ENCODE data around the gene TBC1D1. TPM values are rescaled to one million over a fixed set of nuclear protein-coding genes. Genes with fewer than 3 reads are reported as not detected.

The TBC1D1 gene
- polyA plus RNA-seq, 1 donor from 2014 or later: 23.2 TPM

- Histone ChIP-seq H3K4me3 (ENCODE audit: low read length) (no peak overlapping the region), H3K36me3 (ENCODE audit: insufficient read depth, low read length) (no peaks in the 10 kb centered on the region), H3K27ac (ENCODE audit: low read length) (no peak overlapping the region), H2AFZ (ENCODE audit: low read depth, low read length) (no peak overlapping the region), H3K9me3 (ENCODE audit: low read length) (no peaks in the 10 kb centered on the region), H3K9me2 (ENCODE audit: insufficient read depth, low read length) (no peaks in the 10 kb centered on the region), H3K27me3 (ENCODE audit: insufficient read depth, low read depth, low read length) (no peaks in the 10 kb centered on the region), H3K79me2 (replicated peaks; ENCODE audit: insufficient read depth, low read length) (no peaks in the 10 kb centered on the region), H3K4me2 (ENCODE audit: low read length) (no peak overlapping the region), H4K20me1 (ENCODE audit: insufficient read depth) (no peaks in the 10 kb centered on the region), H3F3A (ENCODE audit: insufficient read depth, low read length, poor library complexity, severe bottlenecking) (no peaks in the 10 kb centered on the region), H3K9ac (ENCODE audit: low read length) (no peak overlapping the region)
- TF ChIP-seq POLR2AphosphoS5 (IDR thresholded peaks at IDR 0.05): no peak
- TF ChIP-seq REST (IDR thresholded peaks at IDR 0.05; ENCODE audit: borderline replicate concordance): no peak
- no peak for TF ChIP-seq RAD21 (conservative IDR thresholded peaks at IDR 0.05)
- TF ChIP-seq CTCF (IDR thresholded peaks at IDR 0.05; ENCODE audit: poor library complexity, severe bottlenecking): no peak
- TF ChIP-seq TAF1 (IDR thresholded peaks at IDR 0.05; ENCODE audit: low read depth): no peak
- no peak for TF ChIP-seq SMC3 (conservative IDR thresholded peaks at IDR 0.05; ENCODE audit: poor library complexity)
- TF ChIP-seq MXI1 (conservative IDR thresholded peaks at IDR 0.05; ENCODE audit: poor library complexity, severe bottlenecking): no peak
- TF ChIP-seq EZH2 (IDR thresholded peaks at IDR 0.05; ENCODE audit: borderline replicate concordance, insufficient read depth, low read length, poor library complexity, severe bottlenecking): no peak
- TF ChIP-seq EP300 (conservative IDR thresholded peaks at IDR 0.05; ENCODE audit: poor library complexity, severe bottlenecking): no peak
Measured at GRCh38 chr4:38004062-38004461, 113.2 kb downstream of the TBC1D1 start.

- H3K36me3 ChIP-seq (ENCODE audit: insufficient read depth, low read length): no peaks in the 10 kb centered on the region
- H3K9me3 ChIP-seq (ENCODE audit: low read length): no peaks in the 10 kb centered on the region
- no peaks in the 10 kb centered on the region for H3K27me3 ChIP-seq (ENCODE audit: insufficient read depth, low read depth, low read length)
- H3K79me2 ChIP-seq (replicated peaks; ENCODE audit: insufficient read depth, low read length): no peaks in the 10 kb centered on the region
- H3K4me2 ChIP-seq (ENCODE audit: low read length): no peak overlapping the region
- H3K27ac ChIP-seq (ENCODE audit: low read length): no peak overlapping the region
- H3K9ac ChIP-seq (ENCODE audit: low read length): no peak overlapping the region
- no peaks in the 10 kb centered on the region for H4K20me1 ChIP-seq (ENCODE audit: insufficient read depth)
- H3K9me2 ChIP-seq (ENCODE audit: insufficient read depth, low read length): no peaks in the 10 kb centered on the region
- H3F3A ChIP-seq (ENCODE audit: insufficient read depth, low read length, poor library complexity, severe bottlenecking): no peaks in the 10 kb centered on the region
- peak overlapping the region; percentile 24 for H2AFZ ChIP-seq (ENCODE audit: low read depth, low read length)
- no peak overlapping the region for H3K4me3 ChIP-seq (ENCODE audit: low read length)
- no peak for TF ChIP-seq MXI1 (conservative IDR thresholded peaks at IDR 0.05; ENCODE audit: poor library complexity, severe bottlenecking)
- TF ChIP-seq EZH2 (IDR thresholded peaks at IDR 0.05; ENCODE audit: borderline replicate concordance, insufficient read depth, low read length, poor library complexity, severe bottlenecking): no peak
- TF ChIP-seq POLR2AphosphoS5 (IDR thresholded peaks at IDR 0.05): no peak
- no peak for TF ChIP-seq TAF1 (IDR thresholded peaks at IDR 0.05; ENCODE audit: low read depth)
- no peak for TF ChIP-seq CTCF (IDR thresholded peaks at IDR 0.05; ENCODE audit: poor library complexity, severe bottlenecking)
- TF ChIP-seq EP300 (conservative IDR thresholded peaks at IDR 0.05; ENCODE audit: poor library complexity, severe bottlenecking): no peak
- no peak for TF ChIP-seq REST (IDR thresholded peaks at IDR 0.05; ENCODE audit: borderline replicate concordance)
- TF ChIP-seq RAD21 (conservative IDR thresholded peaks at IDR 0.05): no peak
Measured at GRCh38 chr4:38004887-38005286, 114.0 kb downstream of the TBC1D1 start.

Data from neural cell (in vitro differentiated cells).